Activated T-helper 17 cell treated with anti-CD3 and anti-CD28 coated beads, Interleukin-2, amount 50 U/mL, for 72 hours (primary cell): ENCODE results near the gene ZNF423. TPM values are rescaled to one million over a fixed set of nuclear protein-coding genes. Genes with fewer than 3 reads are reported as not detected.

Source experiments
- ATAC-seq: fragments of 150-1000 bp; cut with Tn5 transposase; replicated peaks from 2 replicates; pipeline ENCODE4 v1.10.0; 2021; ENCODE audit warnings: mild to moderate bottlenecking, moderate library complexity
- H3K27ac Mint-ChIP-seq: one replicate; pipeline ENCODE4 v1.8.0; 2022; ENCODE audit warnings: mixed read lengths
- H3K27me3 Mint-ChIP-seq: one replicate; pipeline ENCODE4 v1.8.0; 2022; ENCODE audit warnings: mixed read lengths
- H3K36me3 Mint-ChIP-seq: one replicate; pipeline ENCODE4 v1.8.0; 2022; ENCODE audit warnings: low read depth, mild to moderate bottlenecking, mixed read lengths
- H3K4me1 Mint-ChIP-seq: one replicate; pipeline ENCODE4 v1.8.0; 2022; ENCODE audit warnings: mixed read lengths
- H3K4me3 Mint-ChIP-seq: one replicate; pipeline ENCODE4 v1.8.0; 2022; ENCODE audit warnings: mild to moderate bottlenecking, mixed read lengths
- H3K9me3 Mint-ChIP-seq: one replicate; pipeline ENCODE4 v1.8.0; 2022; ENCODE audit warnings: mixed read lengths
- total RNA-seq, 2 donors: library from RNA; stranded (reverse); gene quantifications; one replicate each; pipeline ENCODE4 v1.2.3, GENCODE V29; 2022

The ZNF423 gene
- total RNA-seq, 2 donors from 2014 or later: not detected

- Mint-ChIP-seq H3K9me3 (no peaks in the 10 kb centered on the region), H3K4me3 (no peak overlapping the region), H3K4me1 (no peaks in the 10 kb centered on the region), H3K27ac (no peak overlapping the region), H3K36me3 (no peaks in the 10 kb centered on the region), H3K27me3 (no peaks in the 10 kb centered on the region)
- no peak for ATAC-seq
These were observed 75.9 kb downstream of the ZNF423 start for GRCh38 chr16:49779979-49780378.

- H3K4me3 Mint-ChIP-seq: no peak overlapping the region
- H3K9me3 Mint-ChIP-seq: no peaks in the 10 kb centered on the region
- ATAC-seq: no peak
- no peaks in the 10 kb centered on the region for H3K27me3 Mint-ChIP-seq
- no peaks in the 10 kb centered on the region for H3K36me3 Mint-ChIP-seq
- no peak overlapping the region for H3K27ac Mint-ChIP-seq
- H3K4me1 Mint-ChIP-seq: no peaks in the 10 kb centered on the region
These were observed 77.5 kb downstream of the ZNF423 start for GRCh38 chr16:49778202-49778930.

DNA sequence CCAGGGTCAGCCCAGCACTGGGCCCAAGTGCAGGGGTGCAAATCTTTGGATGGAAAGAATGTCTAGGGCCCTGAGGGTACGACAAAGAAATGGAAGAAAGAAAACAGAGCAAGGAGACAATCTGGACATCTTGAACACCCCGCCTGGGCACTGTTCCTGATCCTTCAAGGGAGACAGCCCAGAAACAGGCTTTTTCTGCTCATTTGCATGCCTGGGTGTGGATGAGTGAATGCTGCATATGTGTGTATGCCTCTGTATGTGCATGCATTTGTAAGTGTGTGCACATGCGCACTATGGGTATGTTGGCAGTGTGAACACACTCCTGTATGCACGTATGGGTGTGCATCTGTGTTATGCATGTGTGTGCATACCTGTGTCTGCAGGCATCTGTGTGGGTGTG, 79.2 kb downstream of the ZNF423 start:
- ATAC-seq: no peak
- no peak overlapping the region for H3K4me3 Mint-ChIP-seq

DNA sequence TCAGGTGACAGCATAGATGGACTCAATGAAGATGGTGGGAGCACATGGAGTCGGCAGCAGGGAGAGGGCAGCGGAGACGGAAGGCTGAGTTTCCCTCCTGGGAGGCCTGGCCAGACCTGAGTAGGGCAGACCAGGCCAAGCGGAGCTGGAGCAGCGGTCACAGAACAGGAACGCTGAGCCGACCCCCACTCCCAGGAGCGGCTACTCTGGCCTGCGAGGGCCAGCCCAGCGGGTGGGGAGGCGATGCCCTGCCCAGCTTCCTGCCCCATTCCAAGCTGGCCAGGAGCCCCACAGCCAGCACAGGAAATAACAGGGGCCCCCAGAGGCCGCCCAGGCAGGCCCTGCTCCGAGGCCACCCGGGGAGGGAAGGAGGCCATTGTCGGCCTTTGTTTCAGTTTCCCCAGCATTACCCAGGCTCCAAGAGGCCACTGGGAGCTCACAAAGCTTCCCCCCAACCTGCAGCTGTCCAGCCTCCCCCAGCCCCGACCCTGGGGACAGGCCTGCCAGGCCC, 79.8 kb downstream of the ZNF423 start:
- Mint-ChIP-seq H3K27ac (no peak overlapping the region), H3K36me3 (no peaks in the 10 kb centered on the region), H3K4me1 (no peaks in the 10 kb centered on the region), H3K27me3 (no peaks in the 10 kb centered on the region), H3K9me3 (no peaks in the 10 kb centered on the region), H3K4me3 (no peak overlapping the region)
- no peak for ATAC-seq

More for the DNA sequence above, 79.2 kb downstream of the ZNF423 start:
- no peaks in the 10 kb centered on the region for H3K27me3 Mint-ChIP-seq
- H3K36me3 Mint-ChIP-seq: no peaks in the 10 kb centered on the region
- no peaks in the 10 kb centered on the region for H3K4me1 Mint-ChIP-seq
- H3K27ac Mint-ChIP-seq: no peak overlapping the region
- no peaks in the 10 kb centered on the region for H3K9me3 Mint-ChIP-seq

DNA sequence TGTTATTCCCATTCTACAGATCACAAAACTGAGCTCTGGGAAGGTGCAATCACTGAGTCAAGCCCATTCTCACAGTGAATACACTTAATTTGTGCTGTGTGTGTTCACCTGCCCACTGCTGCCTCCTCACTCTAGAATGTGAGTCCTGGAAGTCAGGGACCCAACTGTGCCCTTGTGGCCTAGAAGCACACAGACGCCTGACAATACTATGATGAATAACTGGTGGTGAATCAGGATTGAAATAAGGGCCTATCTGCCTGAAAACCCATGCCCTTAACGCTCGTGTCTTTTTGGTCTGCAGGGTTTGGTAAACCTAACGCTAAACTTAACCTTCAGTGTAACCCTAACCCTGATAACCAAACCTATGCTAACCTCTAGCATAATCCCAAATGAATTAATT, 80.3 kb downstream of the ZNF423 start:
- no peaks in the 10 kb centered on the region for H3K4me1 Mint-ChIP-seq
- no peaks in the 10 kb centered on the region for H3K27me3 Mint-ChIP-seq
- H3K4me3 Mint-ChIP-seq: no peak overlapping the region
- H3K9me3 Mint-ChIP-seq: no peaks in the 10 kb centered on the region
- ATAC-seq: no peak
- no peaks in the 10 kb centered on the region for H3K36me3 Mint-ChIP-seq
- no peak overlapping the region for H3K27ac Mint-ChIP-seq

- H3K4me3 Mint-ChIP-seq: no peak overlapping the region
- ATAC-seq: no peak
- no peak overlapping the region for H3K27ac Mint-ChIP-seq
These were observed 80.9 kb downstream of the ZNF423 start for GRCh38 chr16:49775018-49775417.

GRCh38 chr16:49773534-49774475, 82.1 kb downstream of the ZNF423 start:
- Mint-ChIP-seq H3K9me3 (no peaks in the 10 kb centered on the region), H3K27ac (no peak overlapping the region)

More at GRCh38 chr16:49775018-49775417, 80.9 kb downstream of the ZNF423 start:
- Mint-ChIP-seq H3K9me3 (no peaks in the 10 kb centered on the region), H3K27me3 (no peaks in the 10 kb centered on the region), H3K4me1 (no peaks in the 10 kb centered on the region), H3K36me3 (no peaks in the 10 kb centered on the region)

GRCh38 chr16:49767998-49768397, 87.9 kb downstream of the ZNF423 start:
- H3K4me1 Mint-ChIP-seq: no peaks in the 10 kb centered on the region
- no peak for ATAC-seq
- no peaks in the 10 kb centered on the region for H3K36me3 Mint-ChIP-seq
- H3K27me3 Mint-ChIP-seq: no peaks in the 10 kb centered on the region
- no peak overlapping the region for H3K27ac Mint-ChIP-seq
- no peaks in the 10 kb centered on the region for H3K9me3 Mint-ChIP-seq
- no peak overlapping the region for H3K4me3 Mint-ChIP-seq

More at GRCh38 chr16:49773534-49774475, 82.1 kb downstream of the ZNF423 start:
- Mint-ChIP-seq H3K36me3 (no peaks in the 10 kb centered on the region), H3K4me3 (no peak overlapping the region), H3K4me1 (no peaks in the 10 kb centered on the region), H3K27me3 (no peaks in the 10 kb centered on the region)
- ATAC-seq: no peak

GRCh38 chr16:49767414-49767813, 88.5 kb downstream of the ZNF423 start:
- Mint-ChIP-seq H3K4me3 (no peak overlapping the region), H3K27me3 (no peaks in the 10 kb centered on the region), H3K36me3 (no peaks in the 10 kb centered on the region), H3K27ac (no peak overlapping the region), H3K9me3 (no peaks in the 10 kb centered on the region), H3K4me1 (no peaks in the 10 kb centered on the region)
- no peak for ATAC-seq

- Mint-ChIP-seq H3K4me3 (no peak overlapping the region), H3K4me1 (no peaks in the 10 kb centered on the region), H3K27ac (no peak overlapping the region), H3K27me3 (no peaks in the 10 kb centered on the region), H3K36me3 (no peaks in the 10 kb centered on the region), H3K9me3 (no peaks in the 10 kb centered on the region)
- no peak for ATAC-seq
These were observed 89.7 kb downstream of the ZNF423 start for GRCh38 chr16:49766225-49766624.

DNA sequence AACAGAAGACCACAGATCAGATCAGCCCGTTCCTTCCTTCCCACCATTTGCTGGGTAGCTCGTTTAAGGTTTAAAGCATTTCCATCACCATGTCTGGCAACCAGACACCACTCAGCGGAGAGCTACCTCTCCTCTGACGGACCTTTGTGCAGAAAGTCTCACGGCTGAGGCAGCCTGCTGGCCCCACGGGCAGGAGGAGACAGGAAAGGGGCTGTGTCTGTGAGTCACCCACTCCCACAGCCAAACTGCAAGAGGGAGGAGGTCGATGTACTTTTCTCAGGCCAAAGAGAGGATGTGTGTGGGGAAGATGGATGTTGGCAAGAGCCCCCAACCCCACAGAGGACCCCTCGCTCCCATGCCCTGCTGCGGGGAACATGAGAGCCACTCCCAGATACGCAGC, 92.1 kb downstream of the ZNF423 start:
- no peak overlapping the region for H3K4me3 Mint-ChIP-seq
- H3K36me3 Mint-ChIP-seq: no peaks in the 10 kb centered on the region
- no peak overlapping the region for H3K27ac Mint-ChIP-seq
- H3K9me3 Mint-ChIP-seq: no peaks in the 10 kb centered on the region
- H3K27me3 Mint-ChIP-seq: no peaks in the 10 kb centered on the region
- ATAC-seq: no peak
- H3K4me1 Mint-ChIP-seq: no peaks in the 10 kb centered on the region

GRCh38 chr16:49760815-49761214, 95.1 kb downstream of the ZNF423 start:
- Mint-ChIP-seq H3K27me3 (peaks cover 8% of the 10 kb centered on the region), H3K4me1 (no peaks in the 10 kb centered on the region), H3K9me3 (no peaks in the 10 kb centered on the region), H3K4me3 (no peak overlapping the region), H3K27ac (no peak overlapping the region), H3K36me3 (no peaks in the 10 kb centered on the region)
- ATAC-seq: no peak

- H3K27me3 Mint-ChIP-seq: peaks cover 27% of the 10 kb centered on the region
- no peak overlapping the region for H3K27ac Mint-ChIP-seq
- no peak overlapping the region for H3K4me3 Mint-ChIP-seq
- no peaks in the 10 kb centered on the region for H3K36me3 Mint-ChIP-seq
- H3K9me3 Mint-ChIP-seq: no peaks in the 10 kb centered on the region
- ATAC-seq: no peak
- no peaks in the 10 kb centered on the region for H3K4me1 Mint-ChIP-seq
These were observed 98.3 kb downstream of the ZNF423 start for GRCh38 chr16:49757559-49758069.

GRCh38 chr16:49756775-49757558, 98.9 kb downstream of the ZNF423 start:
- Mint-ChIP-seq H3K9me3 (no peaks in the 10 kb centered on the region), H3K4me3 (no peak overlapping the region), H3K36me3 (no peaks in the 10 kb centered on the region), H3K4me1 (no peaks in the 10 kb centered on the region), H3K27me3 (peaks cover 31% of the 10 kb centered on the region), H3K27ac (no peak overlapping the region)
- ATAC-seq: no peak
